IMR-90 (cell line): ENCODE measurements around the gene ATP1B3. TPM values are rescaled to one million over a fixed set of nuclear protein-coding genes. Genes with fewer than 3 reads are reported as not detected.

ENCODE experiments used
- ATAC-seq: fragments of 200-7000 bp; cut with Tn5 transposase; 2 replicates; pipeline ENCODE4 v1.9.1; 2020; ENCODE audit warnings: low read depth, mild to moderate bottlenecking, moderate library complexity
- BruUV-seq: library from RNA; stranded (reverse); fragments of 400-500 nt; replicated peaks from 2 replicates; lab custom pipeline; 2021; lab: Mats Ljungman, UMichigan
- CTCF ChIA-PET: fragments of 300-600 bp; formaldehyde crosslinking; extraction: SDS; loops from one replicate; lab custom pipeline; 2021; ENCODE audit warnings: antibody characterized with exemption; lab: Yijun Ruan, JAX
- POLR2A ChIA-PET: fragments of 300-600 bp; sonication (Branson Sonifier 250); formaldehyde crosslinking; loops from one replicate; lab custom pipeline; 2022; ENCODE audit warnings: antibody characterized with exemption; ENCODE audit not compliant: unreplicated experiment; lab: Charles Lee
- DNase-seq: peaks from one replicate; pipeline ENCODE4 v3.0.0; 2013
- H2AFZ ChIP-seq: replicated peaks from 2 replicates; pipeline ENCODE3; 2013; ENCODE audit warnings: low read length, mild to moderate bottlenecking; ENCODE audit not compliant: poor library complexity
- H2AK5ac ChIP-seq: 2 replicates; pipeline ENCODE4 v1.6.1; 2013; ENCODE audit warnings: low read depth, low read length, inconsistent platforms
- H2AK9ac ChIP-seq: replicated peaks from 2 replicates; pipeline ENCODE3; 2013; ENCODE audit warnings: mild to moderate bottlenecking, low read depth, low read length, moderate library complexity; ENCODE audit not compliant: poor library complexity
- H2BK120ac ChIP-seq: 2 replicates; pipeline ENCODE4 v1.6.1; 2013; ENCODE audit warnings: low read depth, low read length, inconsistent platforms
- H2BK15ac ChIP-seq: 3 replicates; pipeline ENCODE4 v1.6.1; 2013; ENCODE audit warnings: low read depth, low read length, inconsistent platforms
- H2BK20ac ChIP-seq: 2 replicates; pipeline ENCODE4 v1.6.1; 2013; ENCODE audit warnings: low read depth, mild to moderate bottlenecking, inconsistent platforms, low read length, moderate library complexity
- H2BK5ac ChIP-seq: 2 replicates; pipeline ENCODE4 v1.6.1; 2013; ENCODE audit warnings: mild to moderate bottlenecking, low read depth, low read length, inconsistent platforms; ENCODE audit not compliant: poor library complexity, severe bottlenecking
- H3K14ac ChIP-seq: replicated peaks from 2 replicates; pipeline ENCODE4 v1.6.1; 2013; ENCODE audit warnings: low read depth, low read length, inconsistent platforms
- H3K18ac ChIP-seq: 2 replicates; pipeline ENCODE4 v1.6.1; 2013; ENCODE audit warnings: low read depth, low read length, control low read depth
- H3K23ac ChIP-seq: 2 replicates; pipeline ENCODE4 v1.6.1; 2013; ENCODE audit warnings: low read depth, low read length, inconsistent platforms
- H3K27ac ChIP-seq: 2 replicates; pipeline ENCODE4 v1.5.1; 2013; ENCODE audit warnings: mild to moderate bottlenecking, control low read depth, low read length; ENCODE audit not compliant: insufficient read depth
- H3K27me3 ChIP-seq: 2 replicates; pipeline ENCODE4 v1.6.1; 2013; ENCODE audit warnings: low read length; ENCODE audit not compliant: control insufficient read depth, insufficient read depth
- H3K36me3 ChIP-seq: 2 replicates; pipeline ENCODE4 v1.6.1; 2013; ENCODE audit warnings: low read length, mixed read lengths; ENCODE audit not compliant: control insufficient read depth, insufficient read depth
- H3K4ac ChIP-seq: 2 replicates; pipeline ENCODE4 v1.6.1; 2013; ENCODE audit warnings: low read depth, low read length, inconsistent platforms
- H3K4me1 ChIP-seq: 2 replicates; pipeline ENCODE4 v1.6.1; 2013; ENCODE audit warnings: low read length, mixed read lengths; ENCODE audit not compliant: control insufficient read depth, insufficient read depth
- H3K4me2 ChIP-seq: 2 replicates; pipeline ENCODE4 v1.6.1; 2013; ENCODE audit warnings: low read depth, mild to moderate bottlenecking, control low read depth, low read length, moderate library complexity
- H3K4me3 ChIP-seq: 2 replicates; pipeline ENCODE4 v1.5.1; 2013; ENCODE audit warnings: low read depth, mild to moderate bottlenecking, control low read depth, low read length, moderate library complexity; ENCODE audit not compliant: insufficient read depth
- H3K56ac ChIP-seq: 2 replicates; pipeline ENCODE4 v1.6.1; 2013; ENCODE audit warnings: low read length, inconsistent platforms; ENCODE audit not compliant: insufficient read depth; ENCODE audit errors: extremely low read depth
- H3K79me1 ChIP-seq, 2 experiments: 2 replicates each; pipeline ENCODE4 v1.6.1; 2013; ENCODE audit warnings: low read length in 2 of 2, inconsistent platforms in 1 of 2, low read depth in 1 of 2
- H3K9ac ChIP-seq: 2 replicates; pipeline ENCODE4 v1.6.1; 2013; ENCODE audit warnings: low read depth, low read length, control low read depth
- H3K9me1 ChIP-seq: 2 replicates; pipeline ENCODE4 v1.6.1; 2013; ENCODE audit warnings: low read length, inconsistent platforms; ENCODE audit not compliant: insufficient read depth
- H3K9me3 ChIP-seq: 2 replicates; pipeline ENCODE4 v1.6.1; 2013; ENCODE audit warnings: low read length; ENCODE audit not compliant: control insufficient read depth, insufficient read depth
- H4K20me1 ChIP-seq: 2 replicates; pipeline ENCODE4 v1.6.1; 2013; ENCODE audit warnings: low read length, inconsistent platforms; ENCODE audit not compliant: insufficient read depth
- H4K5ac ChIP-seq: 2 replicates; pipeline ENCODE4 v1.6.1; 2013; ENCODE audit warnings: mild to moderate bottlenecking, low read depth, low read length, control low read depth
- H4K8ac ChIP-seq, 2 experiments: 2 replicates each; pipeline ENCODE4 v1.6.1; 2013; ENCODE audit warnings: low read depth in 2 of 2, low read length in 2 of 2, control low read depth in 1 of 2, inconsistent platforms in 1 of 2
- H4K91ac ChIP-seq: 2 replicates; pipeline ENCODE4 v1.6.1; 2013; ENCODE audit warnings: low read depth, low read length, inconsistent platforms; ENCODE audit not compliant: insufficient read depth
- POLR2A ChIP-seq: IDR thresholded peaks from 2 replicates; pipeline ENCODE4 v1.6.1; 2012; ENCODE audit warnings: mild to moderate bottlenecking, low read depth, low read length
- RAD21 ChIP-seq: IDR thresholded peaks from 2 replicates; pipeline ENCODE4 v1.6.1; 2012; ENCODE audit warnings: low read length, improper control_type of control experiment
- SMC3 ChIP-seq: fragments of 150-350 bp; IDR thresholded peaks from 2 replicates; pipeline ENCODE4 v1.6.1; 2016; ENCODE audit warnings: low read depth, mild to moderate bottlenecking, antibody characterized with exemption, low read length, moderate library complexity
- WGBS, 2 experiments: methylation state at CpG; one replicate each; pipeline versions ENCODE4 v1.1.5 to v1.1.7; 2013; ENCODE audit warnings: missing lambda C conversion rate in 2 of 2; ENCODE audit not compliant: insufficient read length in 1 of 2; ENCODE audit errors: extremely low coverage in 2 of 2; 5-methylcytosine and 5-hydroxymethylcytosine counted together
- dilution Hi-C: fragments of 300-500 bp; cut with HindIII; formaldehyde crosslinking; loops from one replicate; pipeline ENCODE4 v1.14.3; 2018; ENCODE audit warnings: low sequenced_read_pairs; ENCODE audit not compliant: unreplicated experiment
- in situ Hi-C: fragments of 300-500 bp; cut with MboI; formaldehyde crosslinking; loops from 3 replicates; pipeline ENCODE4 v1.14.3; 2019; ENCODE audit warnings: low sequenced_read_pairs, inconsistent platforms, mixed read lengths
- intact Hi-C: fragments of 100-400 bp; cut with micrococcal nuclease; formaldehyde crosslinking; loops from 2 replicates; pipeline ENCODE4 v1.10.0; 2022
- polyA plus RNA-seq, 3 experiments: library from polyadenylated mRNA; depleted of rRNA; stranded (reverse); fragments of >200 nt; gene quantifications; 2 replicates each; pipeline ENCODE4 v1.2.3, GENCODE V29; 2012; ENCODE audit warnings: low replicate concordance in 1 of 3
- total RNA-seq: library from RNA; depleted of rRNA; stranded (reverse); fragments of >200 nt; gene quantifications from 2 replicates; pipeline ENCODE4 v1.2.3, GENCODE V29; 2012
- TF ChIP-seq, protein P1 (sequence below): fragments of 150-350 bp; IDR thresholded peaks from 2 replicates; pipeline ENCODE4 v1.6.1; 2017; ENCODE audit warnings: mild to moderate bottlenecking, antibody characterized with exemption, low read length, low read depth

ATP1B3 gene
- total and polyA plus RNA-seq, 2 of the 4 experiments (the other 2 are of a cell fraction): 64.3 to 126 TPM

DNA sequence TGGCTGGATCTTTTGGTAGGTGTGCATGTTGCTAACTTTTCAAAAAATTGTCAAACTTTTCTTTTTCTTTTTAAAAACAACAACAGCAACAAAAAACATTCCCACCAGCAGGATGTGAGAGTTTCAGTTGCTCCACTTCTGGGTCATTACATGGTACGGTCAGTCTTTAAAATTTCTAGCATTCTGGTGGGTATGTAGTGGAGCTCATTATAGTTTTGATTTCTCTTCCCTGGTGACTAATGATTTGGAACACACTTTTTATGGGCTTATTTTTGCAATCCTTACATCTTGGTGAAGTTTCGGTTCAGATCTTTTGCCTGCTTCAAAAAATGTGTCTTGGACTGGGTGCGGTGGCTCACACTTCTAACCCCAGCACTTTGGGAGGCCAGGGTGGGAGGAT lies 19.3 kb downstream of the ATP1B3 start:
- H3K79me1 ChIP-seq: peaks cover 19 to 58% of the 10 kb centered on the region in 2 experiments
- intact Hi-C loops (no loop called here), in situ Hi-C loops (loop anchor here (25.0 kb wide), 1 partner anchor 558 kb away; no protein-coding TSS in a partner anchor), dilution Hi-C loops (no loop called here)
- no peaks in the 10 kb centered on the region for H3K36me3 ChIP-seq
- no TSS peak for BruUV-seq
- no peaks in the 10 kb centered on the region for H3K27me3 ChIP-seq
- H3K27ac ChIP-seq: no peak overlapping the region
- 100% methylated on average over 1 of the region's 3 CpGs; no CpG with 5 or more reads in 1 of the 2 experiments for WGBS, 2 experiments
- no peak overlapping the region for H2BK5ac ChIP-seq
- CTCF ChIA-PET: no interaction called here
- H3K4ac ChIP-seq: no peak overlapping the region
- no peak for DNase-seq
- no peak overlapping the region for H2AK5ac ChIP-seq
- peaks cover 19% of the 10 kb centered on the region for H4K20me1 ChIP-seq
- TF ChIP-seq, protein P1, sequence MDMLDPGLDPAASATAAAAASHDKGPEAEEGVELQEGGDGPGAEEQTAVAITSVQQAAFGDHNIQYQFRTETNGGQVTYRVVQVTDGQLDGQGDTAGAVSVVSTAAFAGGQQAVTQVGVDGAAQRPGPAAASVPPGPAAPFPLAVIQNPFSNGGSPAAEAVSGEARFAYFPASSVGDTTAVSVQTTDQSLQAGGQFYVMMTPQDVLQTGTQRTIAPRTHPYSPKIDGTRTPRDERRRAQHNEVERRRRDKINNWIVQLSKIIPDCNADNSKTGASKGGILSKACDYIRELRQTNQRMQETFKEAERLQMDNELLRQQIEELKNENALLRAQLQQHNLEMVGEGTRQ: no peak
- TF ChIP-seq RAD21: no peak
- no peak for TF ChIP-seq SMC3
- no peak for TF ChIP-seq POLR2A
- H4K8ac ChIP-seq: no peak overlapping the region
- peaks cover 16% of the 10 kb centered on the region for H3K9me1 ChIP-seq
- H2AK9ac ChIP-seq: no peak overlapping the region
- H2AFZ ChIP-seq: no peak overlapping the region
- no peak overlapping the region for H3K4me3 ChIP-seq
- H3K4me1 ChIP-seq: peaks cover 8% of the 10 kb centered on the region
- H2BK15ac ChIP-seq: no peak overlapping the region
- no peak overlapping the region for H3K4me2 ChIP-seq
- no peak overlapping the region for H3K56ac ChIP-seq
- no peak overlapping the region for H2BK120ac ChIP-seq
- no peak overlapping the region for H3K23ac ChIP-seq
- no peak overlapping the region for H4K5ac ChIP-seq
- H3K9me3 ChIP-seq: no peaks in the 10 kb centered on the region
- no peak overlapping the region for H3K9ac ChIP-seq
- POLR2A ChIA-PET: no interaction called here
- no peak overlapping the region for H4K91ac ChIP-seq
- no peak overlapping the region for H2BK20ac ChIP-seq
- no peak overlapping the region for H3K18ac ChIP-seq
- ATAC-seq: no peak
- no peak overlapping the region for H3K14ac ChIP-seq
